ENCODE data around the gene GCH1. TPM values are rescaled to one million over a fixed set of nuclear protein-coding genes. Genes with fewer than 3 reads are reported as not detected.

The GCH1 gene
- total RNA-seq, 1 experiment from 2014 or later: 16.7 TPM

DNA sequence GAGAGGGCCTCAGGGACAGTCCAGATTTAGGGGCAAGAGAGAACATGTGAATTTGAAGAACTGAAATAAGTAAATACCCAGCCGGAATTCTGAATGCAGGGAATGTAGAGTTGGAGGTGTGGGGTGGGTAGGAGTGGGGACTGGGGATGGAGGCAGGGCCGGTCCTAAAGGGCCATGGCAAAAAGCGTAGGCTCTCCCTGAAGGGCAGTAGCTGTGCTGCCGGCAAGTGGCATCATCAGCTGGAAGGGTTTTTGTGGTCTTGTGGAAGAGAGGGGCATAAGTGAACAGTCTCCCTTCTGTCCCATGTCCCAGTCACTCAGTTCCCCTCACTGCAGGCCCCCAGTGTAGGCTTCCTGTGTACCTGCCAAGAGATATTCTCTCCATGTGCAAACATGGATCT is 104.6 kb downstream of the GCH1 start:
- no peak for TF ChIP-seq ATF3 (IDR thresholded peaks at IDR 0.05)
- no peak for TF ChIP-seq EZH2 (IDR thresholded peaks at IDR 0.05)
- TF ChIP-seq ZBTB33 (IDR thresholded peaks at IDR 0.05; ENCODE audit: extremely low read depth, insufficient replicate concordance, low read length): no peak
- TF ChIP-seq CEBPB (IDR thresholded peaks at IDR 0.05; ENCODE audit: low read depth): no peak
- TF ChIP-seq ZFX (IDR thresholded peaks at IDR 0.05): no peak
- no peak for TF ChIP-seq ELF1 (IDR thresholded peaks at IDR 0.05; ENCODE audit: borderline replicate concordance, low read depth)
- no peak for TF ChIP-seq YY1 (IDR thresholded peaks at IDR 0.05; ENCODE audit: extremely low read depth, insufficient replicate concordance, low read depth, low read length)
- Histone ChIP-seq H3K9me2 (ENCODE audit: insufficient read depth) (no peaks in the 10 kb centered on the region), H3K4me2 (ENCODE audit: low read length) (no peak overlapping the region), H3K27me3 (ENCODE audit: insufficient read depth, low read length) (no peaks in the 10 kb centered on the region), H3K4me1 (ENCODE audit: control insufficient read depth in 1 of 2, insufficient read depth in 2 of 2, low read length in 2 of 2) (0 out of 4 replicates have a peak, but pooled peaks cover 0 to 5% of the 10 kb centered on the region in 2 experiments), H3K4me3 (replicated peaks in 1 of 2; ENCODE audit: low read depth in 1 of 2, low read length in 2 of 2) (no peak overlapping the region), H3K36me3 (ENCODE audit: control insufficient read depth in 1 of 2, insufficient read depth in 2 of 2, low read length in 2 of 2) (no peaks in the 10 kb centered on the region), H2AFZ (ENCODE audit: low read depth, low read length, poor library complexity, severe bottlenecking) (no peak overlapping the region), H3K79me2 (ENCODE audit: insufficient read depth, low read length) (no peaks in the 10 kb centered on the region), H3K27ac (ENCODE audit: low read depth, low read length) (no peak overlapping the region), H3K9me3 (ENCODE audit: control insufficient read depth in 1 of 2, insufficient read depth in 1 of 2, low read depth in 1 of 2, low read length in 2 of 2) (no peaks in the 10 kb centered on the region), H3K9ac (ENCODE audit: low read length) (no peak overlapping the region), H4K20me1 (ENCODE audit: insufficient read depth) (no peaks in the 10 kb centered on the region)
- ATAC-seq: no peak
- BruUV-seq (replicated peaks): no TSS peak
- ChIA-PET RAD21 (ENCODE audit: low non-redundant PET in 1 of 2, low total read pairs in 2 of 2, uncharacterized antibody in 2 of 2, unreplicated experiment in 2 of 2) (no interaction called here), POLR2A (no interaction called here), CTCF (no interaction called here)
- no peak for DNase-seq (ENCODE audit: low read depth, low spot score)
- intact Hi-C loops (cut with micrococcal nuclease): no loop called here

DNA sequence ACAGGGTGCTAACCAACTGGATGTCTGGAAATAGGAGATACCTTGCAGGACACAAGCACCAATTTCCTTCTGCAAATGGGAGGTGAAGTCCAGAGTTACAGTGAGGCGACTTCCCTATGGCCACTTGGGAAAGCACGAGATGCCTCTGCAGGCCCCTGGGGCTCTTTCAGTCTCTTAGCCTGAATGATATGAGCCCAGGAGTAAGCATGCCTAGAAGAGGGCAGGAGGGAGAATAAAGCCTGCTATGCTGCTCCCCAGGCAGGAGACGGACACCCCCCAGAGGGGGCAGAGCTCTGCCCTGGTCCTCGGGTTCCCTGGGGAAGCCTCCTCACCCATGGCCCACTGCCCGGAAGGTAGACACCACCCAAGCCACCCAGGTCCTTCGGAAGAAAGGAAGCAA is 105.1 kb downstream of the GCH1 start:
- Histone ChIP-seq H3K27me3 (ENCODE audit: insufficient read depth, low read length) (no peaks in the 10 kb centered on the region), H3K4me1 (ENCODE audit: control insufficient read depth in 1 of 2, insufficient read depth in 2 of 2, low read length in 2 of 2) (0 out of 4 replicates have a peak, but pooled peaks cover 0 to 5% of the 10 kb centered on the region in 2 experiments), H4K20me1 (ENCODE audit: insufficient read depth) (no peaks in the 10 kb centered on the region), H3K9me3 (ENCODE audit: control insufficient read depth in 1 of 2, insufficient read depth in 1 of 2, low read depth in 1 of 2, low read length in 2 of 2) (no peaks in the 10 kb centered on the region), H3K79me2 (ENCODE audit: insufficient read depth, low read length) (no peaks in the 10 kb centered on the region), H3K4me3 (replicated peaks in 1 of 2; ENCODE audit: low read depth in 1 of 2, low read length in 2 of 2) (no peak overlapping the region), H3K36me3 (ENCODE audit: control insufficient read depth in 1 of 2, insufficient read depth in 2 of 2, low read length in 2 of 2) (no peaks in the 10 kb centered on the region), H3K9me2 (ENCODE audit: insufficient read depth) (no peaks in the 10 kb centered on the region), H3K4me2 (ENCODE audit: low read length) (no peak overlapping the region), H2AFZ (ENCODE audit: low read depth, low read length, poor library complexity, severe bottlenecking) (no peak overlapping the region), H3K27ac (ENCODE audit: low read depth, low read length) (no peak overlapping the region), H3K9ac (ENCODE audit: low read length) (no peak overlapping the region)
- ChIA-PET RAD21 (ENCODE audit: low non-redundant PET in 1 of 2, low total read pairs in 2 of 2, uncharacterized antibody in 2 of 2, unreplicated experiment in 2 of 2) (no interaction called here), POLR2A (no interaction called here), CTCF (no interaction called here)
- no TSS peak for BruUV-seq (replicated peaks)
- TF ChIP-seq TCF7L2 (IDR thresholded peaks at IDR 0.05; ENCODE audit: borderline replicate concordance, extremely low read depth, insufficient read depth, insufficient read length): no peak
- no peak for TF ChIP-seq EZH2phosphoT487 (IDR thresholded peaks at IDR 0.05; ENCODE audit: borderline replicate concordance)
- TF ChIP-seq ELF1 (IDR thresholded peaks at IDR 0.05; ENCODE audit: borderline replicate concordance, low read depth): no peak
- intact Hi-C loops (cut with micrococcal nuclease): no loop called here
- ATAC-seq (no peak), DNase-seq (ENCODE audit: low read depth, low spot score) (no peak)
